Activated CD8-positive, alpha-beta T cell treated with anti-CD3 and anti-CD28 coated beads for 36 hours (primary cell): ENCODE measurements around the gene ANKS1B. TPM values are rescaled to one million over a fixed set of nuclear protein-coding genes. Genes with fewer than 3 reads are reported as not detected.
"Not testable (repeated sequence)": the region's sequence is repeated elsewhere in the genome, so short reads cannot be mapped to it uniquely, and the experiment has no call there.

Experiments
- ATAC-seq: fragments of 200-7000 bp; cut with Tn5 transposase; one replicate; pipeline ENCODE4 v1.10.0; 2021; ENCODE audit warnings: mild to moderate bottlenecking, moderate library complexity
- CTCF ChIA-PET: fragments of 350-600 bp; sonication (Branson Sonifier 250); formaldehyde crosslinking; loops from one replicate; lab custom pipeline; 2021; ENCODE audit warnings: antibody characterized with exemption; lab: Charles Lee
- POLR2A ChIA-PET: fragments of 350-600 bp; sonication (Branson Sonifier 250); formaldehyde crosslinking; loops from one replicate; lab custom pipeline; 2021; ENCODE audit warnings: antibody characterized with exemption; lab: Charles Lee
- DNase-seq: peaks from one replicate; pipeline ENCODE4 v3.0.0-alpha.2; 2020
- H3K27ac Mint-ChIP-seq: one replicate; pipeline ENCODE4 v1.8.0; 2021; ENCODE audit warnings: mild to moderate bottlenecking, mixed read lengths
- H3K27me3 Mint-ChIP-seq: one replicate; pipeline ENCODE4 v1.8.0; 2021; ENCODE audit warnings: mixed read lengths
- H3K36me3 Mint-ChIP-seq: one replicate; pipeline ENCODE4 v1.8.0; 2021; ENCODE audit warnings: low read depth, mixed read lengths
- H3K4me1 Mint-ChIP-seq: one replicate; pipeline ENCODE4 v1.8.0; 2021; ENCODE audit warnings: low read depth, mixed read lengths
- H3K4me3 Mint-ChIP-seq: one replicate; pipeline ENCODE4 v1.8.0; 2021; ENCODE audit warnings: mild to moderate bottlenecking, moderate library complexity, mixed read lengths
- H3K9me3 Mint-ChIP-seq: one replicate; pipeline ENCODE4 v1.8.0; 2021; ENCODE audit warnings: mixed read lengths
- intact Hi-C: fragments of 100-400 bp; cut with micrococcal nuclease; formaldehyde crosslinking; loops from one replicate; pipeline ENCODE4 v1.10.0; 2022
- total RNA-seq, 2 experiments: library from RNA; stranded (reverse); gene quantifications; one replicate each; pipeline ENCODE4 v1.2.3, GENCODE V29; 2021
- TF ChIP-seq, protein P1 (sequence below): fragments of 200-600 bp; IDR thresholded peaks from one replicate; pipeline ENCODE4 v1.8.0; 2022; ENCODE audit warnings: antibody characterized with exemption, mild to moderate bottlenecking

ANKS1B gene
- total RNA-seq, 2 experiments from 2014 or later: 0.54 TPM; not detected in 1

DNA sequence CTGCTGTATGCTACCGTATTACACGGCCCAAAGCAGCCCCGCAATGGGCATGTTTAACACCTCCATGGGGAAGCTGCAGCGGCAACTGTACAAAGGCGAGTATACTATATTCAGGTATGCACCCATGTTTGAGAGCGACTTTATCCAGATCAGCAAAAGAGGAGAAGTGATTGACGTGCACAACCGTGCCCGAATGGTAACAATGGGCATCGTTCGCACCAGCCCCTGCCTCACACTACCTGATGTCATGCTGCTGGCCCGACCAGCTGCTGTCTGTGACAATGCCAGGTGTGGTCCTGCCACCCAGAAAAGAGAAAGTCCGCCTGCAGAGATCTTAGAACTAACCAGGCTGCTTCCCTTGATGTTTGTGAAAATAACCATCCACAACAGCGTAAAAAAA, 336.6 kb downstream of the ANKS1B start:
- Mint-ChIP-seq H3K4me1 (no peaks in the 10 kb centered on the region), H3K27me3 (no peaks in the 10 kb centered on the region), H3K27ac (no peak overlapping the region), H3K9me3 (peaks cover 2% of the 10 kb centered on the region), H3K4me3 (no peak overlapping the region), H3K36me3 (no peaks in the 10 kb centered on the region)
- ChIA-PET POLR2A (interaction anchor here (0.5 kb wide), 1 partner anchor 1695 kb away, joined by 3 read pairs; no protein-coding TSS in a partner anchor), CTCF (no interaction called here)
- intact Hi-C loops: no loop called here
- ATAC-seq (no peak), DNase-seq (no peak)
- TF ChIP-seq, protein P1, sequence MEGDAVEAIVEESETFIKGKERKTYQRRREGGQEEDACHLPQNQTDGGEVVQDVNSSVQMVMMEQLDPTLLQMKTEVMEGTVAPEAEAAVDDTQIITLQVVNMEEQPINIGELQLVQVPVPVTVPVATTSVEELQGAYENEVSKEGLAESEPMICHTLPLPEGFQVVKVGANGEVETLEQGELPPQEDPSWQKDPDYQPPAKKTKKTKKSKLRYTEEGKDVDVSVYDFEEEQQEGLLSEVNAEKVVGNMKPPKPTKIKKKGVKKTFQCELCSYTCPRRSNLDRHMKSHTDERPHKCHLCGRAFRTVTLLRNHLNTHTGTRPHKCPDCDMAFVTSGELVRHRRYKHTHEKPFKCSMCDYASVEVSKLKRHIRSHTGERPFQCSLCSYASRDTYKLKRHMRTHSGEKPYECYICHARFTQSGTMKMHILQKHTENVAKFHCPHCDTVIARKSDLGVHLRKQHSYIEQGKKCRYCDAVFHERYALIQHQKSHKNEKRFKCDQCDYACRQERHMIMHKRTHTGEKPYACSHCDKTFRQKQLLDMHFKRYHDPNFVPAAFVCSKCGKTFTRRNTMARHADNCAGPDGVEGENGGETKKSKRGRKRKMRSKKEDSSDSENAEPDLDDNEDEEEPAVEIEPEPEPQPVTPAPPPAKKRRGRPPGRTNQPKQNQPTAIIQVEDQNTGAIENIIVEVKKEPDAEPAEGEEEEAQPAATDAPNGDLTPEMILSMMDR: no peak

DNA sequence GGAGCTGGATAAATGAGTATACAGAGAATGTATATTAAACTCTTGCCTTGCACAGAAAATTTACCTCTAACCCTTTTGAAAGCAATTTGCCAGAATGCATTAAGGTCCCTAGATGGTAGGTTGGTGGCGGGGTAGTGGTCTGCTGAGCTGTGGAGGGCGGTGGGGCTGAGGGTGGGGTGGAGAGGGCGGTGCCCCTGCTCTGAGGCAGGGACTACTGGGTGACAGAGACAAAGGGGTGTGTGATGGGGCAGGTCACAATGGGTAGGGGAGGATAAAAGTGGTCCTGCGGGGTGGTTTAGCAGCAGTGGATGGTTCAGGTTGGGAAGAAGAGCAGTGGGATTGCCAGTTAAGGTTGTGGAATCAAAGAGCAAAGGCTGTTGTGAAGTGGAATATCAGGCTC, 337.3 kb downstream of the ANKS1B start, which contains the start of gene GARIN6:
TSS of gene GARIN6 (plus strand) at position 301 of the 400 bp plus-strand sequence. CDS start 422 bp downstream, outside the sequence.
- DNase-seq (no peak), ATAC-seq (no peak)
- ChIA-PET POLR2A (interaction anchor here (0.6 kb wide), 1 partner anchor 11 kb away, joined by 3 read pairs; no protein-coding TSS in a partner anchor), CTCF (no interaction called here)
- no peaks in the 10 kb centered on the region for H3K36me3 Mint-ChIP-seq
- TF ChIP-seq, protein P1: no peak
- peaks cover 2% of the 10 kb centered on the region for H3K9me3 Mint-ChIP-seq
- H3K27me3 Mint-ChIP-seq: no peaks in the 10 kb centered on the region
- H3K4me3 Mint-ChIP-seq: no peak within 1 kb of the TSS
- no peak within 1 kb of the TSS for H3K27ac Mint-ChIP-seq
- intact Hi-C loops: no loop called here
- no peaks in the 10 kb centered on the region for H3K4me1 Mint-ChIP-seq

DNA sequence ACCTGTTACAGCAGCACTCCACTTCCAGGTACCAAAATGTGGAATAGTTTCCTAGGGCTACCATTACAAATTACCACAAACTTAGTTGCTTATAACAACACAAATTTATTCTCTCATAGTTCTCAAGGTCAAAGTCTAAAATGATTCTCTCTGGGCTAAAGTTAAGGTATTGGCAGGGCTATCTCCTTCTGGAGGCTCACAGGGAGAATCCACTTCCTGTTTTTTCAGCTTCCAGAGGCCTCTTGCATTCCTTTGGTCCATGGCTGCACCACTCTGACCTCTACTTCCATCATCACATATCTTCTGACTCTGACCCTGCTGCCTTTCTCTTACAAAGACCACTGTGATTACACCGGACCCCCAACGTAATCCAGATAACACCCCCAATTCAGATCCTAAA, 340.1 kb downstream of the ANKS1B start:
- no peak for DNase-seq
- POLR2A ChIA-PET: no interaction called here
- Mint-ChIP-seq H3K36me3 (no peaks in the 10 kb centered on the region), H3K4me3 (no peak overlapping the region), H3K9me3 (no peaks in the 10 kb centered on the region), H3K27ac (no peak overlapping the region), H3K27me3 (no peaks in the 10 kb centered on the region), H3K4me1 (no peaks in the 10 kb centered on the region)
- CTCF ChIA-PET: no interaction called here
- ATAC-seq: no peak
- intact Hi-C loops: no loop called here
- TF ChIP-seq, protein P1: no peak

DNA sequence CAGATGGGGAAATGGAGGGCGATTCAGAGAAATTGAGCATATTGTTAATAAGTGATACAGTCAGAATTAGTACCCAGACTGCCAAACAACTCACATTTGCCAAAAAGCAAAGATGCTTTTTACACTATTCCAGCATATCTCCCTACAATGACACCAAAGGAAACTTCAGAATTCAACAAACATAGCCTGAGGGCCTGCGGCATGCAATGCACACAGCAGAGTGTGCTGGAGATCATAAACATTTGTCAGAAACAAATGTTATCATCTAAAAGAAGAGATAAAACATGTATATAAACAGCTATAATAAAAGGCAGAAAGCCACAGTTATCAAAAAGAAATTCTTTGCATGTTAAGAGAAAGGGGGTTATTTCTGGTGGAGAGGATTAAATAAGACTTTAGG, 357.3 kb downstream of the ANKS1B start:
- H3K4me3 Mint-ChIP-seq: no peak overlapping the region
- H3K27me3 Mint-ChIP-seq: no peaks in the 10 kb centered on the region
- no peak overlapping the region for H3K27ac Mint-ChIP-seq
- no peaks in the 10 kb centered on the region for H3K36me3 Mint-ChIP-seq
- H3K9me3 Mint-ChIP-seq: peaks cover 6% of the 10 kb centered on the region
- intact Hi-C loops: no loop called here
- H3K4me1 Mint-ChIP-seq: no peaks in the 10 kb centered on the region
- ATAC-seq (no peak), DNase-seq (no peak)
- CTCF ChIA-PET: interaction anchor here (1.0 kb wide), 1 partner anchor 9 kb away, joined by 3 read pairs; no protein-coding TSS in a partner anchor
- POLR2A ChIA-PET: no interaction called here
- TF ChIP-seq, protein P1: no peak

DNA sequence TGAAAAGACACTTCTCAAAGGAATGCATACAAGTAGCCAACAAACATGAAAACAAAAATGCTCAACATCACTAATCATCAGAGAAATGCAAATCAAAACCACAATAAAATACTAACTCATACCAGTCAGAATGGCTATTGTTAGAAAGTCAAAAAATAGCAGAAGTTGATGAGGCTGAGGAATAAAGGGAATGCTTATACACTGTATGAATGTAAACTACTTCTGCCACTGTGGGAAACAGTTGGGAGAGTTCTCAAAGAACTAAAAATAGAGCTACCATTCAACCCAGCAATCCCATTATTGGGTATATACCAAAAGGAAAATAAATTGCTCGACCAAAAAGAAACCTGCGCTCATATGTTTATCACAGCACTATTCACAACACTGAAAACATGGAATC, 360.1 kb downstream of the ANKS1B start:
- CTCF ChIA-PET, POLR2A ChIA-PET, H3K36me3 Mint-ChIP-seq, DNase-seq, H3K27ac Mint-ChIP-seq, ATAC-seq, H3K27me3 Mint-ChIP-seq, H3K4me3 Mint-ChIP-seq, H3K4me1 Mint-ChIP-seq: not testable (repeated sequence)
- peaks cover 16% of the 10 kb centered on the region for H3K9me3 Mint-ChIP-seq
- intact Hi-C loops: loop anchor here (5.0 kb wide), 1 partner anchor 582 kb away; no protein-coding TSS in a partner anchor
